Thyroid gland (tissue), 4 donors: ENCODE data around the gene ZNF22. TPM values are rescaled to one million over a fixed set of nuclear protein-coding genes. Genes with fewer than 3 reads are reported as not detected.
A peak's percentile ranks its signal among the peaks of the same experiment; 100 is the strongest.

ENCODE experiments used
- DNase-seq, 2 donors: peaks; one replicate each; pipeline ENCODE4 v3.0.0-alpha.2; 2019
- H3K27ac ChIP-seq, 3 donors: fragments of 200-600 bp; sonication (generic); 1 replicate in 2 of 3; 2 replicates in 1 of 3; pipeline ENCODE4 v1.5.1; 2016 to 2019; ENCODE audit warnings: mild to moderate bottlenecking in 1 of 3, moderate library complexity in 1 of 3
- H3K27me3 ChIP-seq: fragments of 200-600 bp; sonication (generic); one replicate; pipeline ENCODE4 v1.5.1; 2019
- H3K36me3 ChIP-seq, 2 donors: fragments of 200-600 bp; sonication (generic); one replicate each; pipeline ENCODE4 v1.5.1; 2016 to 2019
- H3K4me1 ChIP-seq, 2 donors: fragments of 200-600 bp; sonication (generic); one replicate each; pipeline ENCODE4 v1.5.1; 2017 to 2019
- H3K4me3 ChIP-seq, 3 donors: fragments of 200-600 bp; sonication (generic); replicated peaks in 1 of 3; 1 replicate in 2 of 3; 2 replicates in 1 of 3; pipeline ENCODE4 v1.5.1; 2016; ENCODE audit warnings: mild to moderate bottlenecking in 1 of 3
- H3K9me3 ChIP-seq: fragments of 200-600 bp; sonication (generic); one replicate; pipeline ENCODE4 v1.5.1; 2017
- CTCF ChIP-seq, 6 experiments: fragments of 200-600 bp in 3 of 6; fragments of 450-650 bp in 3 of 6; sonication (generic) in 3 of 6; IDR thresholded peaks; one replicate each; pipeline ENCODE4 v1.5.1; 2016 to 2019; ENCODE audit warnings: antibody characterized with exemption in 6 of 6, mild to moderate bottlenecking in 2 of 6, inconsistent platforms in 1 of 6, moderate library complexity in 1 of 6
- POLR2A ChIP-seq, 2 donors: fragments of 450-650 bp; IDR thresholded peaks; one replicate each; pipeline ENCODE4 v1.6.1; 2017; ENCODE audit warnings: antibody characterized with exemption in 2 of 2, mild to moderate bottlenecking in 2 of 2, moderate library complexity in 1 of 2
- WGBS, 2 donors: methylation state at CpG; one replicate each; pipeline ENCODE4 v1.1.5; 2017; 5-methylcytosine and 5-hydroxymethylcytosine counted together
- intact Hi-C: fragments of 100-400 bp; cut with DNase I; formaldehyde crosslinking; loops from one replicate; pipeline ENCODE4 v1.15.1; 2023
- total RNA-seq, 4 donors: library from RNA; depleted of rRNA; stranded (reverse); fragments of >200 nt; gene quantifications; one replicate each; pipeline ENCODE4 v1.2.3, GENCODE V29; 2016

The ZNF22 gene
- total RNA-seq, 4 donors from 2014 or later = 28.5 to 40.3 (median 33.1) TPM

- DNase-seq = no peak
- intact Hi-C loops = no loop called here
- H3K4me1 ChIP-seq = peaks cover 13 to 17% of the 10 kb centered on the region in 2 donors
- no peaks in the 10 kb centered on the region for H3K36me3 ChIP-seq
- H3K9me3 ChIP-seq = no peaks in the 10 kb centered on the region
- H3K27me3 ChIP-seq = no peaks in the 10 kb centered on the region
- H3K27ac ChIP-seq = no peak overlapping the region
- H3K4me3 ChIP-seq = no peak overlapping the region
- no peak for TF ChIP-seq CTCF (IDR thresholded peaks at IDR 0.05)
- no peak for TF ChIP-seq POLR2A (IDR thresholded peaks at IDR 0.05)
- 94 to 95% methylated on average over 8 of the region's 8 CpGs for WGBS, 2 donors
Observed at GRCh38 chr10:44955413-44956070, 45.2 kb upstream of the ZNF22 start.

GRCh38 chr10:44956226-44956625 lies 44.5 kb upstream of the ZNF22 start:
- H3K4me1 ChIP-seq = peaks cover 16 to 20% of the 10 kb centered on the region in 2 donors
- no peaks in the 10 kb centered on the region for H3K9me3 ChIP-seq
- H3K27me3 ChIP-seq = no peaks in the 10 kb centered on the region
- no peak for DNase-seq
- no peak for TF ChIP-seq CTCF (IDR thresholded peaks at IDR 0.05)
- no peak for TF ChIP-seq POLR2A (IDR thresholded peaks at IDR 0.05)
- H3K36me3 ChIP-seq = no peaks in the 10 kb centered on the region
- intact Hi-C loops = no loop called here
- 90 to 95% methylated on average over 4 of the region's 4 CpGs for WGBS, 2 donors
- H3K27ac ChIP-seq = no peak overlapping the region
- H3K4me3 ChIP-seq = no peak overlapping the region

- Histone ChIP-seq H3K27ac (no peak overlapping the region), H3K4me1 (peaks cover 23 to 28% of the 10 kb centered on the region in 2 donors), H3K9me3 (no peaks in the 10 kb centered on the region), H3K4me3 (no peak overlapping the region), H3K36me3 (no peaks in the 10 kb centered on the region), H3K27me3 (no peaks in the 10 kb centered on the region)
- no peak for TF ChIP-seq POLR2A (IDR thresholded peaks at IDR 0.05)
- DNase-seq = no peak
- 92 to 97% methylated on average over 4 of the region's 4 CpGs for WGBS, 2 donors
- intact Hi-C loops = no loop called here
Observed at GRCh38 chr10:44956717-44957706, 43.7 kb upstream of the ZNF22 start.

GRCh38 chr10:44958196-44958897 lies 42.4 kb upstream of the ZNF22 start:
- Histone ChIP-seq H3K4me1 (peaks cover 37 to 41% of the 10 kb centered on the region in 2 donors), H3K36me3 (no peaks in the 10 kb centered on the region), H3K27me3 (no peaks in the 10 kb centered on the region), H3K9me3 (no peaks in the 10 kb centered on the region), H3K27ac (peak overlapping the region; percentile 89 to 96 (median 89)), H3K4me3 (peak overlapping the region; percentile 21 to 90 (median 46))
- intact Hi-C loops = no loop called here
- no peak for TF ChIP-seq CTCF (IDR thresholded peaks at IDR 0.05)
- no peak for TF ChIP-seq POLR2A (IDR thresholded peaks at IDR 0.05)
- WGBS, 2 donors = 35 to 43% methylated on average over 5 of the region's 5 CpGs
- no peak for DNase-seq

- intact Hi-C loops = no loop called here
- WGBS, 2 donors = 6 to 10% methylated on average over 6 of the region's 6 CpGs
- Histone ChIP-seq H3K27me3 (no peaks in the 10 kb centered on the region), H3K9me3 (no peaks in the 10 kb centered on the region), H3K4me1 (peaks cover 42 to 46% of the 10 kb centered on the region in 2 donors), H3K27ac (peak overlapping the region; percentile 89 to 96 (median 89)), H3K4me3 (peak overlapping the region; percentile 21 to 90 (median 46)), H3K36me3 (no peaks in the 10 kb centered on the region)
- DNase-seq = no peak
- TF ChIP-seq CTCF (IDR thresholded peaks at IDR 0.05) = no peak
- no peak for TF ChIP-seq POLR2A (IDR thresholded peaks at IDR 0.05)
Observed at GRCh38 chr10:44958898-44959246, 41.9 kb upstream of the ZNF22 start.
